ENCODE results near the gene SCYGR6. TPM values are rescaled to one million over a fixed set of nuclear protein-coding genes. Genes with fewer than 3 reads are reported as not detected.
A peak's percentile ranks its signal among the peaks of the same experiment; 100 is the strongest.

SCYGR6 gene
- total RNA-seq, 1 donor from 2014 or later: not detected

- FAIRE-seq (no peak), DNase-seq (ENCODE audit: low read depth) (no peak)
- no peak for TF ChIP-seq CTCF (IDR thresholded peaks at IDR 0.05; ENCODE audit: insufficient read depth, low read length, severe bottlenecking)
- Histone ChIP-seq H3K27me3 (ENCODE audit: control insufficient read depth, insufficient read depth, low read length) (no peaks in the 10 kb centered on the region), H3K36me3 (ENCODE audit: control insufficient read depth, insufficient read depth, low read length) (no peaks in the 10 kb centered on the region), H3K4me3 (ENCODE audit: low read depth, low read length) (no peak overlapping the region)
Measured at GRCh38 chr2:227706859-227707258, 17.7 kb downstream of the SCYGR6 start.

- no peak for FAIRE-seq
- H3K27me3 ChIP-seq (ENCODE audit: control insufficient read depth, insufficient read depth, low read length): no peaks in the 10 kb centered on the region
- DNase-seq (ENCODE audit: low read depth): peak; percentile 62
- H3K4me3 ChIP-seq (ENCODE audit: low read depth, low read length): no peak overlapping the region
- no peak for TF ChIP-seq CTCF (IDR thresholded peaks at IDR 0.05; ENCODE audit: insufficient read depth, low read length, severe bottlenecking)
- no peaks in the 10 kb centered on the region for H3K36me3 ChIP-seq (ENCODE audit: control insufficient read depth, insufficient read depth, low read length)
Measured at GRCh38 chr2:227703961-227704360, 20.6 kb downstream of the SCYGR6 start.

GRCh38 chr2:227703280-227703732, 21.3 kb downstream of the SCYGR6 start:
- no peak for TF ChIP-seq CTCF (IDR thresholded peaks at IDR 0.05; ENCODE audit: insufficient read depth, low read length, severe bottlenecking)
- H3K36me3 ChIP-seq (ENCODE audit: control insufficient read depth, insufficient read depth, low read length): no peaks in the 10 kb centered on the region
- peak; percentile 91 for DNase-seq (ENCODE audit: low read depth)
- peak; percentile 99 for FAIRE-seq
- H3K27me3 ChIP-seq (ENCODE audit: control insufficient read depth, insufficient read depth, low read length): no peaks in the 10 kb centered on the region
- no peak overlapping the region for H3K4me3 ChIP-seq (ENCODE audit: low read depth, low read length)

- no peak for DNase-seq (ENCODE audit: low read depth)
- TF ChIP-seq CTCF (IDR thresholded peaks at IDR 0.05; ENCODE audit: insufficient read depth, low read length, severe bottlenecking): no peak
- no peaks in the 10 kb centered on the region for H3K27me3 ChIP-seq (ENCODE audit: control insufficient read depth, insufficient read depth, low read length)
- no peaks in the 10 kb centered on the region for H3K36me3 ChIP-seq (ENCODE audit: control insufficient read depth, insufficient read depth, low read length)
- FAIRE-seq: no peak
- H3K4me3 ChIP-seq (ENCODE audit: low read depth, low read length): no peak overlapping the region
Measured at GRCh38 chr2:227701556-227701955, 23.0 kb downstream of the SCYGR6 start.

GRCh38 chr2:227696990-227697679, 27.4 kb downstream of the SCYGR6 start:
- TF ChIP-seq CTCF (IDR thresholded peaks at IDR 0.05; ENCODE audit: insufficient read depth, low read length, severe bottlenecking): no peak
- no peaks in the 10 kb centered on the region for H3K27me3 ChIP-seq (ENCODE audit: control insufficient read depth, insufficient read depth, low read length)
- no peak for FAIRE-seq
- no peak for DNase-seq (ENCODE audit: low read depth)
- no peaks in the 10 kb centered on the region for H3K36me3 ChIP-seq (ENCODE audit: control insufficient read depth, insufficient read depth, low read length)
- no peak overlapping the region for H3K4me3 ChIP-seq (ENCODE audit: low read depth, low read length)

GRCh38 chr2:227687189-227687588, 37.4 kb downstream of the SCYGR6 start:
- no peak for DNase-seq (ENCODE audit: low read depth)
- Histone ChIP-seq H3K4me3 (ENCODE audit: low read depth, low read length) (no peak overlapping the region), H3K36me3 (ENCODE audit: control insufficient read depth, insufficient read depth, low read length) (no peaks in the 10 kb centered on the region), H3K27me3 (ENCODE audit: control insufficient read depth, insufficient read depth, low read length) (no peaks in the 10 kb centered on the region)
- FAIRE-seq: no peak
- no peak for TF ChIP-seq CTCF (IDR thresholded peaks at IDR 0.05; ENCODE audit: insufficient read depth, low read length, severe bottlenecking)
